Renal pelvis (tissue), 3 donors: Measurements from ENCODE around the gene PLGLB1. TPM values are rescaled to one million over a fixed set of nuclear protein-coding genes. Genes with fewer than 3 reads are reported as not detected.

Source experiments
- polyA plus RNA-seq, 3 donors: library from polyadenylated mRNA; unstranded; fragments of 120-200 nt; gene quantifications; one replicate each; pipeline ENCODE4 v1.2.1, GENCODE V29; 2013; ENCODE audit not compliant: insufficient read length in 3 of 3

The PLGLB1 gene
- polyA plus RNA-seq, 3 donors: 6.1 to 19.8 (median 14.1) TPM

Other genes starting within 250 kb of the PLGLB1 start
- gene CD8A, start 230.9 kb downstream of the PLGLB1 start, polyA plus RNA-seq: under 1 TPM; 0.26 to 0.37 (median 0.36) TPM
- under 1 TPM; 0.18 to 0.88 (median 0.27) TPM for gene CD8B, start 160.0 kb downstream of the PLGLB1 start, polyA plus RNA-seq
- gene RGPD1, start 79.7 kb downstream of the PLGLB1 start, polyA plus RNA-seq: 1 to 10 TPM; 1.1 to 2.7 (median 2.1) TPM